WI38 (cell line): Measurements from ENCODE around the gene SERPINF2.

Experiments used
- H3K4me3 ChIP-seq: 2 replicates; pipeline ENCODE4 v1.5.1; 2011; ENCODE audit warnings: low read depth, mild to moderate bottlenecking, control low read depth, low read length
- TF ChIP-seq, protein P1 (sequence below): IDR thresholded peaks from 2 replicates; pipeline ENCODE4 v1.5.1; 2012; ENCODE audit warnings: low read depth, mild to moderate bottlenecking, control low read depth, low read length

SERPINF2 gene

DNA sequence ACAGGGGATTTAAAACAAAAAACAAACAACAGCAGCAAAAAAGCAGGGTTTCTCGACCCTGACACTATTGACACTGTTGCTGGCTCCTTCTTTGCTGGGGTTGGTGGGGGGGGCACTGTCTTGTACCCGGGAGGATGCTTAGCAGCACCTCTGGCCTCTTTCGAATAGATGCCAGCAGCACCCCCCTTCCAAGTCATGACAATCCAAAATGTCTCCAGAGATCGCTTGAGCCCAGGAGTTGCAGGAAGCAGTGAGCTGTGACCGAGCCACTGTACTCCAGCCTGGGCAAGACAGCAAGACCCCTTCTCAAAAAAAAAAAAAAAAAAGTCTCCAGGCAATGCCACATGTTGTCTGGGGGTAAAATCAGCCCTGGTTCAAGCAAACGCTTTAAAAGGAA is 39.5 kb downstream of the SERPINF2 start:
- no peak overlapping the region for H3K4me3 ChIP-seq
- TF ChIP-seq, protein P1, sequence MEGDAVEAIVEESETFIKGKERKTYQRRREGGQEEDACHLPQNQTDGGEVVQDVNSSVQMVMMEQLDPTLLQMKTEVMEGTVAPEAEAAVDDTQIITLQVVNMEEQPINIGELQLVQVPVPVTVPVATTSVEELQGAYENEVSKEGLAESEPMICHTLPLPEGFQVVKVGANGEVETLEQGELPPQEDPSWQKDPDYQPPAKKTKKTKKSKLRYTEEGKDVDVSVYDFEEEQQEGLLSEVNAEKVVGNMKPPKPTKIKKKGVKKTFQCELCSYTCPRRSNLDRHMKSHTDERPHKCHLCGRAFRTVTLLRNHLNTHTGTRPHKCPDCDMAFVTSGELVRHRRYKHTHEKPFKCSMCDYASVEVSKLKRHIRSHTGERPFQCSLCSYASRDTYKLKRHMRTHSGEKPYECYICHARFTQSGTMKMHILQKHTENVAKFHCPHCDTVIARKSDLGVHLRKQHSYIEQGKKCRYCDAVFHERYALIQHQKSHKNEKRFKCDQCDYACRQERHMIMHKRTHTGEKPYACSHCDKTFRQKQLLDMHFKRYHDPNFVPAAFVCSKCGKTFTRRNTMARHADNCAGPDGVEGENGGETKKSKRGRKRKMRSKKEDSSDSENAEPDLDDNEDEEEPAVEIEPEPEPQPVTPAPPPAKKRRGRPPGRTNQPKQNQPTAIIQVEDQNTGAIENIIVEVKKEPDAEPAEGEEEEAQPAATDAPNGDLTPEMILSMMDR = no peak

DNA sequence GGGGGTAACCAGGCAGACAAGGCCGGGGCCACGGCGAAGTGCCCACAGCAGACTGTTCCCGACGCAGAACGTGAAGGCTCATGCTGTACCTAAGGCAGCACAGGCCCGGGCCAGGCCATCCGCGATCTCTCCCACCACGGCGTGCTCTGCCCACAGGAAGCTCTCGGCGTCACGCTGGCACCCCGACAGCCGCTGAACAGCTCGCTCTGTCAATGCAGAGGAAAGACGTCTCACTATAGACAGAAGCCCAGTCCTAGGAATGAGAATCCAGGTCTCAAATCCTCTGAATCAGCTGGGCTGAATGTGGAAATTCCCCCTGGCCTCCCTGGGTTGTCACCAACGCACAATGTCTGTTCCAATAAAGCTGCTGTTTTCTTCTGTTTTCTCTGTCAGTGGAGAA is 40.6 kb downstream of the SERPINF2 start:
- TF ChIP-seq, protein P1 = no peak
- H3K4me3 ChIP-seq = no peak overlapping the region

DNA sequence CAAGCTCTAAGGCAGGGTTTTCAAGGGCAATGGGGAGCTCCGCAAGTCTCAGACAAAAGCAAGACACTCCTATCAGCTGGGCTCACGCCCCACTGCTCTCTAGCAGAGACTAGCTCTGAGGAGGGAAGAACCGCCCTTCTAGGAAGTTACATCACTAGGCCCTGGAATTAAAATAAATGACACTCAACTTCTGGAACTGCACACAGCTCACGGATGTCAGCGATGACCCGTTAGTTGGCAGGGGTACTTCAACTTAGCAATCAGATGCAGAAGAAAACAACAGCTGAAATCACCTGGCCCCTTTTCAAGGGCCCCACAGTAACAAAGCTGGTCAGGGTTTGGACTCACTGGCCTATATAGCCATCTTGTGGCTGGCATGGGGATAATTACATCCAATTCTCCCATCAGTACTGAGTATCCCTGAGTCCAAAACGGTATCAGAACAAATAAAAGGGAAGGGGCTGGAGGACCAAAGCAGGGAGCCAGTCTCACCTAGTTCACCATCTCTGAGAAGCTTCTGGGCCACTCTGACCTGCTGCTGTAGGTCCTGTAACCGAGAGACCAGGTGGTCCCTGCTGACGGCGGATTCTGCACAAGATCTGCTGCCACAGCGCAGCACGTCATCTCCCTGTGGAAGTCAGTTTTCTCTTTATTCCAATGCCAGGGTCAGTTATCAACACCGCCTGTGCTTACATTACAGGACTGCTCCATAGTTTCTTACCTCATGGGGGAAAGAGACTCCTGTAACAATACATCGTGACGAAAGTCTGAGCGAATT is 41.4 kb downstream of the SERPINF2 start:
- TF ChIP-seq, protein P1 = peak; percentile 71
- H3K4me3 ChIP-seq = no peak overlapping the region

GRCh38 chr17:1785930-1786329 is 43.3 kb downstream of the SERPINF2 start:
- H3K4me3 ChIP-seq = no peak overlapping the region
- TF ChIP-seq, protein P1 = no peak

DNA sequence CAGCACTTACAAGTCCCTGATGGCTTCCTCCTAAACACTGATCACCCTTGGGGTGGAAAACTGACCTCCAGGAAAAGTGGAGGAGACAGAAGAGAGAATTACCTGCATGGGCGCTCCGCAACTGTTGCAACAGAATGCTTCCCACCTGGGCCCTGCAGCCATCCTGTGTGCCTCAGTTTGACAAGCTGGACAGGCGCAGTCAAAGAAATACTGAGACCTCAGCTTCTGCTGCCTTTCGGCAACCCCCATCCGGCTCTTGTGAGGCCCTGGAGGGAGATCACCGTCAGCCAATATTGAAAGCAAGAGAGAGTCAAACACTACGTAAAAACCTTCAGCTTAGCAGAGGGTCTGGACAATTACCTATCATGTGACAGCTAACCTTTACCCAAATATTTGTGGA is 44.0 kb downstream of the SERPINF2 start:
- no peak overlapping the region for H3K4me3 ChIP-seq
- TF ChIP-seq, protein P1 = no peak

- H3K4me3 ChIP-seq = 0 out of 2 replicates have a peak overlapping the region, but pooled peaks have one; percentile 16
- TF ChIP-seq, protein P1 = no peak
Observed at GRCh38 chr17:1787301-1787902, 44.7 kb downstream of the SERPINF2 start.

- no peak overlapping the region for H3K4me3 ChIP-seq
- TF ChIP-seq, protein P1 = no peak
Observed at GRCh38 chr17:1789936-1790335, 47.3 kb downstream of the SERPINF2 start.
